Pancreas (tissue), 10 donors: ENCODE data around the gene CNTRL. TPM values are rescaled to one million over a fixed set of nuclear protein-coding genes. Genes with fewer than 3 reads are reported as not detected.

Source experiments
- ATAC-seq, 4 donors: fragments of 200-7000 bp; cut with Tn5 transposase; one replicate each; pipeline versions ENCODE4 v1.8.0 to v1.9.1; 2020; ENCODE audit warnings: mild to moderate bottlenecking in 4 of 4, moderate library complexity in 4 of 4
- DNase-seq, 6 donors: peaks; one replicate each; pipeline ENCODE4 v3.0.0-alpha.2; 2020
- FAIRE-seq: peaks from 2 replicates; lab custom pipeline; 2012; peaks lifted over from hg19 to GRCh38; lab: Jason Lieb, UNC
- H3K27ac ChIP-seq, 4 donors: fragments of 200-600 bp; sonication (generic); 1 replicate in 3 of 4; 2 replicates in 1 of 4; pipeline versions ENCODE4 v1.5.0 to v1.8.0; 2020
- H3K27me3 ChIP-seq, 4 donors: fragments of 200-600 bp; one replicate each; pipeline ENCODE4 v1.8.0; 2021
- H3K36me3 ChIP-seq, 3 donors: fragments of 200-600 bp; sonication (generic) in 1 of 3; one replicate each; pipeline versions ENCODE4 v1.5.0 to v1.8.0; 2020 to 2021
- H3K4me1 ChIP-seq, 3 donors: fragments of 200-600 bp; one replicate each; pipeline ENCODE4 v1.8.0; 2021
- H3K4me3 ChIP-seq, 4 donors: fragments of 200-600 bp; sonication (generic) in 2 of 4; one replicate each; pipeline versions ENCODE4 v1.5.0 to v1.8.0; 2020 to 2021
- H3K9me3 ChIP-seq, 4 donors: fragments of 200-600 bp; one replicate each; pipeline ENCODE4 v1.8.0; 2021
- WGBS, 2 donors: extraction: QIAGEN DNeasy Blood & Tissue Kit; methylation state at CpG; one replicate each; pipeline ENCODE4 v1.1.7; 2013; 5-methylcytosine and 5-hydroxymethylcytosine counted together
- intact Hi-C, 3 donors: fragments of 100-400 bp; cut with DNase I; formaldehyde crosslinking; loops; one replicate each; pipeline versions ENCODE4 v1.11.1 to v1.14.2; 2022
- polyA plus RNA-seq, 2 donors: library from polyadenylated mRNA; stranded (reverse); fragments of 200-250 nt; gene quantifications; one replicate each; pipeline ENCODE4 v1.2.3, GENCODE V29; 2013
- total RNA-seq, 6 donors: library from RNA; stranded (reverse); fragmentation: NEBNext Ultra II Directional in 4 of 6; extraction: Animal tissue kit (Norgen Biotek cat#: 25700) in 4 of 6; gene quantifications; one replicate each; pipeline versions ENCODE4 v1.2.1 to v1.2.4, GENCODE V29; 2021 to 2023
- TF ChIP-seq, protein P1 (sequence below), 4 donors: fragments of 200-600 bp; sonication (generic) in 3 of 4; IDR thresholded peaks; one replicate each; pipeline versions ENCODE4 v1.5.0 to v1.8.0; 2021; ENCODE audit warnings: antibody characterized with exemption in 4 of 4
- donor health status: healthy with polysubstance abuse.
- donor health status: DM: no; HTN: no; CAD: no; lungs with moderate emphysema.
- donor health status: DM: no; HTN: no; CAD: no.
- donor health status: control.
- donor health status: control.
- donor health status: Bipolar disorder and iron deficiency.
- donor health status: DM: yes; HTN: yes; CAD: no.
- donor health status: DM: no; HTN: no; CAD: no.
- donor health status: DM: no; HTN: no; CAD: no.
- donor health status: DM: yes; HTN: yes; CAD: no.

CNTRL gene
- total and polyA plus RNA-seq, 8 donors = 5.0 to 12.1 (median 6.5) TPM

DNA sequence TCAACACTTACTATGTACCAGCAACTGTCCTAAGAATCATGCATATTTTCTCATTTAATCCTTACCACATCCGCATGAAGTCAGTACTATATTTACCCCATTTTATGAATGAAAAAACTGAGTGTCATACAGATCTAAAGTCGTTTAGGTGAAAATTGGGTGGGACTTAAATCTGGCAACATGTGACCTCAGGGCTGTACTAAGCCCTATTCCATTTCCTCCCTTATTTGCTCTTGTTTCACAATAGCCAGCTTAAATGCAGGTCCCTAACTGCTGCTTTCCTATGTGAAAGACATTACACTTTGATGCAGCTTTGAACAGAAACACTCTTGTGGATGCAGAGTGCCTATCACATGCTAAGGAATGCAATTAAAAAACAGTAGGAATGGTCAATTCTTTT, 129.4 kb downstream of the CNTRL start:
- no peak for ATAC-seq
- Histone ChIP-seq H3K27ac (no peak overlapping the region), H3K36me3 (no peaks in the 10 kb centered on the region), H3K4me3 (no peak overlapping the region), H3K9me3 (no peaks in the 10 kb centered on the region), H3K4me1 (peaks cover 8 to 12% (median 9%) of the 10 kb centered on the region in 3 donors), H3K27me3 (no peaks in the 10 kb centered on the region)
- 69 to 72% methylated on average over 2 of the region's 2 CpGs for WGBS, 2 donors
- FAIRE-seq = no peak
- TF ChIP-seq, protein P1, sequence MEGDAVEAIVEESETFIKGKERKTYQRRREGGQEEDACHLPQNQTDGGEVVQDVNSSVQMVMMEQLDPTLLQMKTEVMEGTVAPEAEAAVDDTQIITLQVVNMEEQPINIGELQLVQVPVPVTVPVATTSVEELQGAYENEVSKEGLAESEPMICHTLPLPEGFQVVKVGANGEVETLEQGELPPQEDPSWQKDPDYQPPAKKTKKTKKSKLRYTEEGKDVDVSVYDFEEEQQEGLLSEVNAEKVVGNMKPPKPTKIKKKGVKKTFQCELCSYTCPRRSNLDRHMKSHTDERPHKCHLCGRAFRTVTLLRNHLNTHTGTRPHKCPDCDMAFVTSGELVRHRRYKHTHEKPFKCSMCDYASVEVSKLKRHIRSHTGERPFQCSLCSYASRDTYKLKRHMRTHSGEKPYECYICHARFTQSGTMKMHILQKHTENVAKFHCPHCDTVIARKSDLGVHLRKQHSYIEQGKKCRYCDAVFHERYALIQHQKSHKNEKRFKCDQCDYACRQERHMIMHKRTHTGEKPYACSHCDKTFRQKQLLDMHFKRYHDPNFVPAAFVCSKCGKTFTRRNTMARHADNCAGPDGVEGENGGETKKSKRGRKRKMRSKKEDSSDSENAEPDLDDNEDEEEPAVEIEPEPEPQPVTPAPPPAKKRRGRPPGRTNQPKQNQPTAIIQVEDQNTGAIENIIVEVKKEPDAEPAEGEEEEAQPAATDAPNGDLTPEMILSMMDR (IDR thresholded peaks at IDR 0.05) = no peak
- no peak for DNase-seq
- intact Hi-C loops = no loop called here

DNA sequence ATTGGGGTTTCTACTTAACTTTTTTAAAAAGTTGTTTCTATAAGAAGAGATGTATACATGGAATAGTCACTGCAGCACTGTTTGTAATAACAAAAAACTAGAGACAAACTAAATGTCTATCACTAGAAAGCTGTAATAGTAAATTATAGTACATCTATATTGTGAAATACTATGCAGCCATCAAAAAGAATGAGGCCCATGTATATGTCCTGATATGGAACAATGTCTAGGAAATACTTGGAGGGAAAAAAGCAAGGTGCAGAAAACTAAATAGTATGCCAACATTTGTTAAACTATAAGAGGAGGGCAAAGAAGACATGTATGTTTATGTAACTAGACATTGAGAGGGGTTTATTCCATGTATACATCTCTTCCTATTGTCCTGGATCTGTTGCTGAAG, 129.9 kb downstream of the CNTRL start:
- FAIRE-seq = no peak
- no peaks in the 10 kb centered on the region for H3K27me3 ChIP-seq
- no peak for ATAC-seq
- H3K36me3 ChIP-seq = no peaks in the 10 kb centered on the region
- H3K4me3 ChIP-seq = no peak overlapping the region
- H3K9me3 ChIP-seq = no peaks in the 10 kb centered on the region
- peaks cover 3 to 8% (median 4%) of the 10 kb centered on the region in 3 donors for H3K4me1 ChIP-seq
- H3K27ac ChIP-seq = no peak overlapping the region
- intact Hi-C loops = no loop called here
- TF ChIP-seq, protein P1 (IDR thresholded peaks at IDR 0.05) = no peak
- no peak for DNase-seq

DNA sequence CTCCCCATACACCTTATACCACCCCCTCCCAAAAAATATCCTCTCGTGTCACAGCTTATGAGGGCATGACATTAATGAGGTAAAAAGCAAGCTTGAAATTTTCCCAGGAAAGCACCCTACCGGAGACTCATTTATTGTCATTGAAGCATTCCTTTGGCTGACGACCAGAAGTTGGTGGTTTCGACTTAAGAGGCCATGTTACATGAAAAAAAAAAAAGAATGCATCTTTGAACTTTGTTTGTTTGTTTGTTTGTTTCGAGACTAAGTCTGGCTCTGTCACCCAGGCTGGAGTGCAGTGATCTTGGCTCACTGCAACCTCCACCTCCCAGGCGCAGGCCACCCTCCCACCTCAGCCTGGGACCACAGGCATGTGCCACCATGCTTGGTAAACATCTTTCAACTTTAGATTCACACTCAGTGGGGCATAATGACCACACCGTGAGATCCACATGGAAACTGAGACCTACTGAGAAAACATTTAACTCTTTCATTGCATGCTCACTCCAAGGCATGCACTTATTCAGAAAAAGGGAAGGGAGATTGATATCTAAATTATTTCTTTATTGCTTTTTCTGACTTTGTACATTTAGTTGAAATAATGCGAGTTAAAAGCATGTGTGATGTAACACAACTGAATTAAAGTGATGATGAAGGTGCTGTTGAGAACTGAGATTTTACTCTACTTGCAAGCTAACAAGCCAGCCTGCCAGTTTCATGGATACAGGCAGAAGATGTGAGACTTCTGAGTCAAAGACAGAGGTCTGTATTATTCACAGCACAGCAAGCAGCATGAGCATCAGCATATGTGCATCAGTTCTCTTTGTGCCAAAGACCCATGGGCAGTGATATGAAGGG, 132.0 kb downstream of the CNTRL start:
- DNase-seq = no peak
- no peaks in the 10 kb centered on the region for H3K27me3 ChIP-seq
- TF ChIP-seq, protein P1 (IDR thresholded peaks at IDR 0.05) = no peak
- intact Hi-C loops = no loop called here
- no peak overlapping the region for H3K27ac ChIP-seq
- no peak for FAIRE-seq
- H3K36me3 ChIP-seq = no peaks in the 10 kb centered on the region
- WGBS, 2 donors = 63 to 69% methylated on average over 8 of the region's 8 CpGs
- H3K4me1 ChIP-seq = no peaks in the 10 kb centered on the region
- ATAC-seq = no peak
- H3K9me3 ChIP-seq = no peaks in the 10 kb centered on the region
- H3K4me3 ChIP-seq = no peak overlapping the region

DNA sequence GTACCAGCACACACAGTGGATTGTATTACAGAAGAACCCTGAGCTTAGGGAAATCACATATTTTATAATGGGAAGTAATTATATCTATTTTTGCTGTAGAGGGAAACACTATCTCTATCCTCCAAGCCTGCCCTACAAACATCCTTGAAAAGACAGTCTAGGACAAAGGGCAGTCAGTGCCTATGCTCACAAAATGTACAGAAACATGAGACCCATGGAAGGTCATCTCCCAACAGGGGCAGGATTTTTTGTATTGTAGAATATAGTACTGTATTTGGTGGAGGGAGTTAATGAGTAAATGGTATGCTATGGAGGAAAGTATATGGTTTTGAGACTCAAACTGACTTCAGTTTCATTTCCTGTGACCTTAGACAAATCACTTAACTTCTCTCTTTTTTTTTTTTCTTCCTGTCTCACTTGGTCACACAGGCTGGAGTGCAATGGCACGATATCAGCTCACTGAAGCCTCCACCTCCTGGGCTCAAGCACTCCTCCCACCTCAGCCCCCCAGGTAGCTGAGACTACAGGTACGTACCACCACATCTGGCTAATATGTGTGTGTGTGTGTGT, 132.7 kb downstream of the CNTRL start:
- no peaks in the 10 kb centered on the region for H3K4me1 ChIP-seq
- intact Hi-C loops = no loop called here
- no peak overlapping the region for H3K27ac ChIP-seq
- H3K36me3 ChIP-seq = no peaks in the 10 kb centered on the region
- H3K27me3 ChIP-seq = no peaks in the 10 kb centered on the region
- FAIRE-seq = no peak
- whole genome bisulfite sequencing, 2 donors = 91 to 95% methylated on average over 2 of the region's 2 CpGs
- DNase-seq = no peak
- TF ChIP-seq, protein P1 (IDR thresholded peaks at IDR 0.05) = no peak
- ATAC-seq = peak in 1 of 4 donors; percentile 24
- H3K4me3 ChIP-seq = no peak overlapping the region
- no peaks in the 10 kb centered on the region for H3K9me3 ChIP-seq

DNA sequence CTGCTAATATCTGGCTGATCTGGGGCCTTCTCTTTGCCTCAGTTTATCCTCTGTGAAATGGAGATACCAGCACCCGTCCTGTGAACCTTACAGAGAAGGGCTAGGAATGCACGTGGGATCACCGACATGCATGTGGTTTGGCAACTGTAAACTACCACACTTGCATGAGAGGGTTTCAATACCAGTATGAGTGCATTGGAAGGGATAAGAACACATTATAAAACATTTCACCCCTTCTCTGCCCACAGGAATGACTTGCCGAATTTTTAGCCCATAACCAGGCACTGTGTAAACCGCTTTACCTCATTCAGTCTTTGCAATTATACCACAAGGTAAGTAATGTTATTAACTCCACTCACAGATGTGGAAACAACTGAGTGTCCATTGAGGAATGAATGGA, 135.8 kb downstream of the CNTRL start:
- TF ChIP-seq, protein P1 (IDR thresholded peaks at IDR 0.05) = no peak
- intact Hi-C loops = loop anchor here in 2 of 3 donors (10.0 kb wide), 1 partner anchor 184 kb away; no protein-coding TSS in a partner anchor
- DNase-seq = no peak
- ATAC-seq = no peak
- no peaks in the 10 kb centered on the region for H3K9me3 ChIP-seq
- no peaks in the 10 kb centered on the region for H3K4me1 ChIP-seq
- H3K27ac ChIP-seq = no peak overlapping the region
- FAIRE-seq = no peak
- H3K27me3 ChIP-seq = no peaks in the 10 kb centered on the region
- H3K36me3 ChIP-seq = no peaks in the 10 kb centered on the region
- no peak overlapping the region for H3K4me3 ChIP-seq
- 82 to 83% methylated on average over 5 of the region's 5 CpGs for WGBS, 2 donors
